ENCODE data around the gene METTL23.

- no peak for TF ChIP-seq POLR2AphosphoS5 (IDR thresholded peaks at IDR 0.05)
- no peak for TF ChIP-seq CTCF (IDR thresholded peaks at IDR 0.05; ENCODE audit: poor library complexity, severe bottlenecking)
- TF ChIP-seq EZH2 (IDR thresholded peaks at IDR 0.05; ENCODE audit: borderline replicate concordance, insufficient read depth, low read length, poor library complexity, severe bottlenecking) = no peak
- no peak for TF ChIP-seq SMC3 (conservative IDR thresholded peaks at IDR 0.05; ENCODE audit: poor library complexity)
- no peak for TF ChIP-seq TAF1 (IDR thresholded peaks at IDR 0.05; ENCODE audit: low read depth)
- TF ChIP-seq EP300 (conservative IDR thresholded peaks at IDR 0.05; ENCODE audit: poor library complexity, severe bottlenecking) = no peak
These were observed 934 bp upstream of the METTL23 start for GRCh38 chr17:76725580-76726230.
